Esophagus squamous epithelium (tissue), 5 donors: ENCODE measurements around the gene ZNF385B. TPM values are rescaled to one million over a fixed set of nuclear protein-coding genes. Genes with fewer than 3 reads are reported as not detected.

Experiments used
- DNase-seq: peaks from one replicate; lab custom pipeline; 2025; lab: John Stamatoyannopoulos, UW
- H3K27ac ChIP-seq, 4 donors: fragments of 200-600 bp; sonication (generic); one replicate each; pipeline ENCODE4 v1.5.1; 2016 to 2019; ENCODE audit warnings: mild to moderate bottlenecking in 1 of 4
- H3K27me3 ChIP-seq, 4 donors: fragments of 200-600 bp; sonication (generic); 1 replicate in 3 of 4; 2 replicates in 1 of 4; pipeline versions ENCODE4 v1.5.1 to v1.6.0; 2017 to 2021; ENCODE audit warnings: antibody characterized with exemption in 1 of 4
- H3K36me3 ChIP-seq, 3 donors: fragments of 200-600 bp; sonication (generic); one replicate each; pipeline ENCODE4 v1.5.1; 2016 to 2019
- H3K4me1 ChIP-seq, 3 donors: fragments of 200-600 bp; sonication (generic); one replicate each; pipeline ENCODE4 v1.5.1; 2017 to 2019
- H3K4me3 ChIP-seq, 4 donors: fragments of 200-600 bp; sonication (generic); 1 replicate in 3 of 4; 2 replicates in 1 of 4; pipeline ENCODE4 v1.5.1; 2016 to 2019; ENCODE audit warnings: mild to moderate bottlenecking in 2 of 4, moderate library complexity in 1 of 4
- H3K9me3 ChIP-seq, 3 donors: fragments of 200-600 bp; sonication (generic); one replicate each; pipeline ENCODE4 v1.5.1; 2016 to 2019
- CTCF ChIP-seq, 6 experiments: fragments of 450-650 bp in 4 of 6; fragments of 200-600 bp in 2 of 6; sonication (generic) in 2 of 6; IDR thresholded peaks; one replicate each; pipeline ENCODE4 v1.5.1; 2016 to 2019; ENCODE audit warnings: antibody characterized with exemption in 6 of 6, mild to moderate bottlenecking in 4 of 6, moderate library complexity in 4 of 6
- POLR2A ChIP-seq, 4 donors: fragments of 450-650 bp; IDR thresholded peaks; one replicate each; pipeline ENCODE4 v1.6.1; 2017; ENCODE audit warnings: antibody characterized with exemption in 4 of 4, mild to moderate bottlenecking in 4 of 4, moderate library complexity in 3 of 4
- WGBS, 2 donors: methylation state at CpG; one replicate each; pipeline ENCODE4 v1.1.5; 2018; 5-methylcytosine and 5-hydroxymethylcytosine counted together
- intact Hi-C: fragments of 100-400 bp; cut with DNase I; formaldehyde crosslinking; loops from one replicate; pipeline ENCODE4 v1.15.0; 2022
- total RNA-seq, 4 donors: library from RNA; depleted of rRNA; stranded (reverse); fragments of >200 nt; gene quantifications; one replicate each; pipeline ENCODE4 v1.1.0, GENCODE V29; 2016
- donor health status: DM: yes; HTN: yes; CAD: no.

Gene ZNF385B
- total RNA-seq, 4 donors from 2014 or later: 0.44 to 3.1 (median 0.44) TPM; not detected in 1

GRCh38 chr2:179541586-179541985 is 319.8 kb downstream of the ZNF385B start:
- H3K9me3 ChIP-seq: no peaks in the 10 kb centered on the region
- no peaks in the 10 kb centered on the region for H3K4me1 ChIP-seq
- no peaks in the 10 kb centered on the region for H3K36me3 ChIP-seq
- TF ChIP-seq CTCF (IDR thresholded peaks at IDR 0.05) (no peak), POLR2A (IDR thresholded peaks at IDR 0.05) (no peak)
- no peak overlapping the region for H3K27ac ChIP-seq
- no peaks in the 10 kb centered on the region for H3K27me3 ChIP-seq
- intact Hi-C loops: no loop called here
- WGBS, 2 donors: 75 to 79% methylated on average over 4 of the region's 4 CpGs
- no peak overlapping the region for H3K4me3 ChIP-seq
- DNase-seq: no peak

GRCh38 chr2:179539124-179539511 is 322.3 kb downstream of the ZNF385B start:
- Histone ChIP-seq H3K27ac (no peak overlapping the region), H3K27me3 (no peaks in the 10 kb centered on the region), H3K36me3 (no peaks in the 10 kb centered on the region), H3K4me1 (no peaks in the 10 kb centered on the region), H3K9me3 (no peaks in the 10 kb centered on the region), H3K4me3 (no peak overlapping the region)
- no CpG with 5 or more reads among the region's 1 CpG for WGBS, 2 donors
- TF ChIP-seq POLR2A (IDR thresholded peaks at IDR 0.05): no peak
- TF ChIP-seq CTCF (IDR thresholded peaks at IDR 0.05): no peak
- no peak for DNase-seq
- intact Hi-C loops: no loop called here

- intact Hi-C loops: no loop called here
- H3K9me3 ChIP-seq: no peaks in the 10 kb centered on the region
- no peak for TF ChIP-seq CTCF (IDR thresholded peaks at IDR 0.05)
- TF ChIP-seq POLR2A (IDR thresholded peaks at IDR 0.05): no peak
- DNase-seq: no peak
- WGBS, 2 donors: 37 to 42% methylated on average over 1 of the region's 1 CpG
- H3K4me1 ChIP-seq: no peaks in the 10 kb centered on the region
- no peak overlapping the region for H3K27ac ChIP-seq
- H3K27me3 ChIP-seq: no peaks in the 10 kb centered on the region
- H3K36me3 ChIP-seq: no peaks in the 10 kb centered on the region
- no peak overlapping the region for H3K4me3 ChIP-seq
Observed at GRCh38 chr2:179538406-179539123, 322.8 kb downstream of the ZNF385B start.

GRCh38 chr2:179536185-179536584 is 325.2 kb downstream of the ZNF385B start:
- no peak for DNase-seq
- H3K36me3 ChIP-seq: no peaks in the 10 kb centered on the region
- H3K4me3 ChIP-seq: no peak overlapping the region
- intact Hi-C loops: no loop called here
- WGBS, 2 donors: 80 to 100% methylated on average over 1 of the region's 1 CpG
- no peaks in the 10 kb centered on the region for H3K27me3 ChIP-seq
- H3K27ac ChIP-seq: no peak overlapping the region
- H3K4me1 ChIP-seq: no peaks in the 10 kb centered on the region
- no peaks in the 10 kb centered on the region for H3K9me3 ChIP-seq
- no peak for TF ChIP-seq POLR2A (IDR thresholded peaks at IDR 0.05)
- no peak for TF ChIP-seq CTCF (IDR thresholded peaks at IDR 0.05)

- 96 to 100% methylated on average over 1 of the region's 1 CpG for WGBS, 2 donors
- intact Hi-C loops: no loop called here
- H3K4me1 ChIP-seq: no peaks in the 10 kb centered on the region
Observed at GRCh38 chr2:179533875-179534274, 327.5 kb downstream of the ZNF385B start.

More at GRCh38 chr2:179533875-179534274, 327.5 kb downstream of the ZNF385B start:
- no peak overlapping the region for H3K27ac ChIP-seq
- no peak for TF ChIP-seq CTCF (IDR thresholded peaks at IDR 0.05)
- TF ChIP-seq POLR2A (IDR thresholded peaks at IDR 0.05): no peak
- no peak overlapping the region for H3K4me3 ChIP-seq
- DNase-seq: no peak
- no peaks in the 10 kb centered on the region for H3K27me3 ChIP-seq
- H3K36me3 ChIP-seq: no peaks in the 10 kb centered on the region
- H3K9me3 ChIP-seq: no peaks in the 10 kb centered on the region
